ENCODE data around the gene FILIP1L.

Gene FILIP1L

GRCh38 chr3:99891610-99892285 lies 222.6 kb downstream of the FILIP1L start:
- DNase-seq (ENCODE audit: low read depth in 2 of 2) = no peak

GRCh38 chr3:99885851-99886250 lies 228.4 kb downstream of the FILIP1L start:
- DNase-seq (ENCODE audit: low read depth in 2 of 2) = no peak

- no peak for DNase-seq (ENCODE audit: low read depth in 2 of 2)
These were observed 229.2 kb downstream of the FILIP1L start for GRCh38 chr3:99885085-99885484.

- no peak for DNase-seq (ENCODE audit: low read depth in 2 of 2)
These were observed 229.8 kb downstream of the FILIP1L start for GRCh38 chr3:99884484-99884883.

- no peak for DNase-seq (ENCODE audit: low read depth in 2 of 2)
These were observed 230.6 kb downstream of the FILIP1L start for GRCh38 chr3:99883693-99884092.

GRCh38 chr3:99883138-99883461 lies 231.2 kb downstream of the FILIP1L start:
- no peak for DNase-seq (ENCODE audit: low read depth in 2 of 2)

- DNase-seq (ENCODE audit: low read depth in 2 of 2) = no peak
These were observed 231.7 kb downstream of the FILIP1L start for GRCh38 chr3:99882436-99883137.

GRCh38 chr3:99881121-99881524 lies 233.2 kb downstream of the FILIP1L start:
- no peak for DNase-seq (ENCODE audit: low read depth in 2 of 2)

GRCh38 chr3:99879275-99879674 lies 235.0 kb downstream of the FILIP1L start:
- DNase-seq (ENCODE audit: low read depth in 2 of 2) = no peak

- no peak for DNase-seq (ENCODE audit: low read depth in 2 of 2)
These were observed 236.3 kb downstream of the FILIP1L start for GRCh38 chr3:99878005-99878404.

- no peak for DNase-seq (ENCODE audit: low read depth in 2 of 2)
These were observed 237.2 kb downstream of the FILIP1L start for GRCh38 chr3:99877031-99877579.

- peak; percentile 23 to 54 for DNase-seq (ENCODE audit: low read depth in 2 of 2)
These were observed 238.1 kb downstream of the FILIP1L start for GRCh38 chr3:99875929-99876841.

- DNase-seq (ENCODE audit: low read depth in 2 of 2) = no peak
These were observed 238.7 kb downstream of the FILIP1L start for GRCh38 chr3:99875581-99875928.

GRCh38 chr3:99874237-99875002 lies 239.9 kb downstream of the FILIP1L start:
- no peak for DNase-seq (ENCODE audit: low read depth in 2 of 2)

GRCh38 chr3:99873269-99874102 lies 240.8 kb downstream of the FILIP1L start:
- DNase-seq (ENCODE audit: low read depth in 2 of 2) = no peak

- DNase-seq (ENCODE audit: low read depth in 2 of 2) = no peak
These were observed 241.4 kb downstream of the FILIP1L start for GRCh38 chr3:99872923-99873254.

- no peak for DNase-seq (ENCODE audit: low read depth in 2 of 2)
These were observed 242.9 kb downstream of the FILIP1L start for GRCh38 chr3:99871231-99872045.

- DNase-seq (ENCODE audit: low read depth in 2 of 2) = no peak
These were observed 243.6 kb downstream of the FILIP1L start for GRCh38 chr3:99870712-99871111.

GRCh38 chr3:99869621-99870020 lies 244.7 kb downstream of the FILIP1L start:
- DNase-seq (ENCODE audit: low read depth in 2 of 2) = no peak

GRCh38 chr3:99868311-99868646 lies 246.0 kb downstream of the FILIP1L start:
- DNase-seq (ENCODE audit: low read depth in 2 of 2) = no peak

All from stimulated activated CD8-positive, alpha-beta memory T cell treated with anti-CD3 and anti-CD28 coated beads, Interleukin-2, amount 100 ng/mL, for 1 hour (primary cell).